Regular cardiac myocyte (primary cell): ENCODE data around the gene ABHD13. TPM values are rescaled to one million over a fixed set of nuclear protein-coding genes. Genes with fewer than 3 reads are reported as not detected.

Source experiments
- total RNA-seq: library from RNA; depleted of rRNA; stranded (reverse); fragments of >200 nt; gene quantifications from 2 replicates; pipeline ENCODE4 v1.2.3, GENCODE V29; 2014

The ABHD13 gene
- total RNA-seq, result 8.2 and 8.4 TPM in 2 replicates

GRCh38 chr13:108218044-108218974, at the start of gene ABHD13:
TSS of gene ABHD13 (plus strand) at chr13:108218392. CDS start at chr13:108229219, 10,827 bp downstream.

GRCh38 chr13:108215436-108215835, 2.8 kb upstream of the ABHD13 start, which contains the start of gene LIG4:
TSS of gene LIG4 (minus strand) at chr13:108215536. CDS start at chr13:108211268, 4,268 bp downstream.

DNA sequence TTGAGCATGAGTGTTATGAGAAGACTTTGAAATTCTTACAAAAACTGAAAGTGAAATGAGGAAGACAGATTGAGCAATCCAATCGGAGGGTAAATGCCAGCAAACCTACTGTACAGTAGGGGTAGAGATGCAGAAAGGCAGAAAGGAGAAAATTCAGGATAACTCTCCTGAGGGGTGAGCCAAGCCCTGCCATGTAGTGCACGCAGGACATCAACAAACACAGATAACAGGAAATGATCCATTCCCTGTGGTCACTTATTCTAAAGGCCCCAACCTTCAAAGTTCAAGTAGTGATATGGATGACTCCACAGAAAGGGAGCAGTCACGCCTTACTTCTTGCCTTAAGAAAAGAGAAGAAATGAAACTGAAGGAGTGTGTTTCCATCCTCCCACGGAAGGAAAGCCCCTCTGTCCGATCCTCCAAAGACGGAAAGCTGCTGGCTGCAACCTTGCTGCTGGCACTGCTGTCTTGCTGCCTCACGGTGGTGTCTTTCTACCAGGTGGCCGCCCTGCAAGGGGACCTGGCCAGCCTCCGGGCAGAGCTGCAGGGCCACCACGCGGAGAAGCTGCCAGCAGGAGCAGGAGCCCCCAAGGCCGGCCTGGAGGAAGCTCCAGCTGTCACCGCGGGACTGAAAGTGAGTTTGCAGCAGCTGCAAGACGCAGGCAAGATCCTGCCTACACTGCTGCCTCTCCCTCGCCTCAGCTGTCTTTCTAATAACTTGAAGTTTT, 51.6 kb downstream of the ABHD13 start, which contains the start of gene TNFSF13B:
Gene TNFSF13B (plus strand): TSS at position 118 of the 728 bp plus-strand sequence. CDS start 178 bp downstream, at position 296.

Other genes with a start within 250 kb of the ABHD13 start
- 8.2 and 10.4 TPM in 2 replicates for gene LIG4, start 2.9 kb upstream of the ABHD13 start, total RNA-seq
- gene TNFSF13B, start 51.3 kb downstream of the ABHD13 start, total RNA-seq, result 2.3 and 6.2 TPM in 2 replicates